Posterior cingulate gyrus (tissue), 11 donors: Measurements from ENCODE around the gene ZNF503.
A peak's percentile ranks its signal among the peaks of the same experiment; 100 is the strongest.
"Not testable (repeated sequence)": the region's sequence is repeated elsewhere in the genome, so short reads cannot be mapped to it uniquely, and the experiment has no call there.

Source experiments
- DNase-seq, 10 donors: peaks; one replicate each; pipeline versions ENCODE4 v3.0.0 to v3.0.0-alpha.2; 2020 to 2021; ENCODE audit warnings: mixed read lengths in 3 of 10
- intact Hi-C: fragments of 100-400 bp; cut with DNase I; formaldehyde crosslinking; loops from one replicate; pipeline ENCODE4 v1.15.1; 2023

The ZNF503 gene

DNA sequence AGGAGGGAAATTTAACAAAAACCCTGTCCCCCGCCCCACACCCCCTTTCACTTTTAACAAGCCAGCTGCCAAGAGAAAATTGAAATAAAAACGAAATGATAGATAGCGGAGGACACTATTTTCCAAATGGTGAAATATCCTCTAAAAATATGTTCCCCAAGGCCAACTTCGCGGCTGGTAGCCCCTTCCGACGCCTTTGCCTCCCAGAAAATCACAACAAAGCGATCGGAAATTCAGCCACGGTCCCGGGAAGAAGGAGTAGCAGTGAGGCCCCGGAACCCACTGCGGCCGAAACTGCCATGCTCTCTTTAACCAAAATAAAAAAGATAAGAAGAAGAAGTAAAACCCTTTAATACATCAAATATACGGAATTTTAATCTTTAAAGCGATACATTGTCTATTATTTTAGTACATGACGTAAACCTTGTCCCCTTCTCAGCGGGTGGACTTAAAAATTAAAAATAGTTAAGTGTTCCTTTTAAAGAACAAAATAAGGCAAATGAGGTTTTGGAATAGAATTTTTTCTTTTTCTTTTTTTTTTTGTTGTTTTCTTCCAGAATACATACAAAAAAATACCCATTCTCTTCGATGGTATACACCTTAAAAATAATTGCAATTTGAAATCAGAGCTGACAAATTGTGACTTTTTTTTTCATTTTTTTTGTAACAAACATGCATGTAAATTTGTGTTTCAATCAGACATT lies 3.9 kb downstream of the ZNF503 start:
- intact Hi-C loops: loop anchor here (2.0 kb wide), 1 partner anchor 1149 kb away; no protein-coding TSS in a partner anchor
- DNase-seq: peak in 1 of 10 donors; percentile 60

GRCh38 chr10:75396631-75397495 lies 4.7 kb downstream of the ZNF503 start:
- peak in 1 of 10 donors; percentile 74 for DNase-seq
- intact Hi-C loops: loop anchor here (2.0 kb wide), 1 partner anchor 1150 kb away; no protein-coding TSS in a partner anchor

DNA sequence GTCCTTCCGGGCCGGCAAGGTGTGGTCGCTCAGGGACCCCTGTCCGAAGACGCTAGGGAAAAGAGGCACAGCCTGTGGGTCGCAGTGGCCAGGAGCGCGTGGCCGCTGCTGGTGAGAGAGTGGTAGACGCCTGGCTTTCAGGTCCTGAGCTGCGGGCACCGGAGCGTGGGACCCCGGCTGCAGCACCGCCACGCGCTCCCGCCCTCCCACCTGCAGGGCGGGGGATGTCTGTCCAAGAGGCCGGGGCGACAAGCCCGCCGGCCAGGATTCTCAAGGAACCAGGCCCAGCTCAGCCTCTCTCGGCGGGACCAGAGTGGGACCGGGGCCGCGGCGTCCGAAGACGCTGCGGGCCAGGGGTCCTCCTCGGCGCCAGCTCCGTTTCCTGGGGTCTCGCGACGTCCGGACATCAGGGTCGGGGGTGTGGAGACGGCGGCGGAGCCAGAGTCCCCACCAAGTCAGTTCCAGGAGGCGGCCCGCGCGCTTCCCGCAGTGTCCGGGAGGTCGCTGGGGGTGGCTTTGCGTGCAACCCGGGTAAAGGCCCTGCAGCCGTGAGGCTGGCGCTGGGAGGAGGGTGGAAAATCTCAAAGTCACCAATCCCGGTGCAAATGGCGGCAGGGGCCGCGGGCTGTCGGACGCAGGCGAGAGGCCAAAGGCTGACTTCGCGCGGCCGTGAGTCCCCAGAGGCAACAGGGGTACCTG lies 5.5 kb downstream of the ZNF503 start:
- peak in 1 of 10 donors; percentile 84 for DNase-seq
- intact Hi-C loops: loop anchor here (2.0 kb wide), 1 partner anchor 1151 kb away; no protein-coding TSS in a partner anchor

DNA sequence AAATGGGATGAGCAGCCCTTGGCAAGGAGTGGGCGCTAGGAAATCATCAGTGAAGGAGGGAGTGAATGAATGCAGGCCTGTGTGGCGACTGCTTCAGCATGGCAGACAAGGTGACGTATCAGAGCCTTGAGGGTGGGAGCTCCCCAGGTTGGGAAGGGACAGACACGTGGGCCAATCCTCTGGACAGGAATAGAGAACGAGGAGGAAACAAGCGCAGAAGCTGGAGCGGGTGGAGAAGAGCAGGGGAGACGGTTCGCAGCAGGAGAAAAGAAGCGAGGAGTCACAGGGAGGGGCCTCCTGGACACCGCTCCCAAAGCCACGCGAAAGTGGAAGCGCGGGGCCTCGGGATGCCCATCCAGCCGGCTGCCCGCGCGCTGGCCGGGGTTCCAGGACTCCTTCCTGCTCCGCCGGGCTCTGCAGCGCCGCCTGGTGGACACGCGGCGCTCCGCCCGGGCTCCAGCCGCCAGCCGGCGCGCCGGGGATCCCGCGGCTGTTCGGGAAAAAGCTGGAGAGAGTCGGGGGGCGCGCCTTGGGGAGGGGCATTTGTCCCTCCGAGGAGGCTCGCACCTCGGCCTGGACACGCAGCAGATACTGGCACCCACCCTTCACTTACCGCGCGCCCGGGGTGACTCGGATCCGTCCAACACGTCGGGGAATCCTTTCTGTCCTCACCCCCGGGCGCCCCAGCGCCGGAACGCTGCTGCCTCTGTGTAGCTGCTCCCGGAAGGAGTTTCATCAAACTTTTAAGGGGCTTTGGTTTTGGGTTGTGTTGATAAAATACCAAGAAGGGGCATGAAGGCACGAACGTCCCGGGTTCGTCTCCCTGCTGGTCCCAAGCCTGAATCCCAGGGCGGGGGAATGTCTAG lies 6.3 kb downstream of the ZNF503 start:
- intact Hi-C loops: no loop called here
- DNase-seq: peak in 1 of 10 donors; percentile 71

DNA sequence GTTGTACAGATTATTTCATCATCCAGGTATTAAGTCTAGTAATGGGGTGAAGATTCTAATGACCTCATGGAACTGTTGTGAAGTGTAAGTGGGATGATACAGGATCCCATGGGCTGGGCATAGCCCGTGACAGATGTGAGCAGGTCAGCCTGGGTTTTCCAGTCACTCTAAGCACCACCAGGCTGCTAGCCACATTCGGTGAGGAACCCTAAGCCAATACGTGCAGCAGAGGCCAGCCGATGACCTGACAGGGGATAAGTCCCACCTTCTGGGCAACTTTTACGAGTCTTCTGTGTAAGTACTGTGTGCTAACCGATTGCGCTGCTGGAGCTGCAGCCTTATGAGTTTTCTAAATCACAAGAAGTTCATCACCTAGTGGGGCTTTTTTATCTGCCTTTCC lies 7.3 kb downstream of the ZNF503 start:
- intact Hi-C loops: no loop called here
- no peak for DNase-seq

- no peak for DNase-seq
- intact Hi-C loops: no loop called here
Measured at GRCh38 chr10:75392744-75393143, 8.8 kb downstream of the ZNF503 start.

DNA sequence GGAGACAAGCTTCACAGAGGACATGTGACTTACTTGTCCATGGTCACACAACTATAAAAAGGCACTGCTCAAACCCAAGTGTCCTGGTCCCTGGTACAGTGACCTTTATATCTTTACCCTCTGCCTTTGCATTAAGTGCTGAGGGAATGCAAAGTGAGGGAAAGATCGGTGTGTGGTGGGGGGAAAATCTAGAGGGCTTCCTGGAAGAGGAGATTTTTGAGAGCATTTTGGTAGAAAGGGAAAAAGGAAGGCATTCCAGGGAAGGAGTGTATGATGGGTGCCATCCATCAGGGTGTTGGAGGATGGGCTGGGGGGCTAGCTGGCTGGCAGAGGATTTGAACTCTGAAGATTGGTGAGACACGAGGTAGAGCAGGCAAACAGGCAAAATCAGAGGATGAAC lies 9.3 kb downstream of the ZNF503 start:
- DNase-seq: no peak
- intact Hi-C loops: no loop called here

GRCh38 chr10:75390178-75390577 lies 11.4 kb downstream of the ZNF503 start:
- DNase-seq: no peak
- intact Hi-C loops: no loop called here

DNA sequence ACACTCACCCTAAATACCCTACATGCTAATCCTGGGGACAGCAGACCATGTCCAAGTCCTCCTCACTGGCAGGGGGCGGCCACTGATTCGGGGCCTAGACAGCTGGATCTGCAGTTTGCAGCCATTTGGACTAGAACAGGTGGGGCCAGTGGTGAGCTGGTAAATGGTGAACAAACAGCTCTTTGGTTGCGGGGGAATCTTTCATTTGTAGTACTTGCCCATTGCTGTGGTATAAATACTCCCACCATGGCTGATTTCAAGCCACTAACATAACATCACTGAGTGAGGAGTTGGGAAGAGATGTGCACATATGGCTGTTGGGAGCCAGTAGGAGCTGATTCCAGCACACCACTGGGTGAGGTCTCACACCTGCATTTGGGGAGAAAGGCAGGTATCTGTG lies 13.5 kb downstream of the ZNF503 start:
- no peak for DNase-seq
- intact Hi-C loops: no loop called here

- intact Hi-C loops: no loop called here
- DNase-seq: no peak
Measured at GRCh38 chr10:75386128-75386527, 15.4 kb downstream of the ZNF503 start.

DNA sequence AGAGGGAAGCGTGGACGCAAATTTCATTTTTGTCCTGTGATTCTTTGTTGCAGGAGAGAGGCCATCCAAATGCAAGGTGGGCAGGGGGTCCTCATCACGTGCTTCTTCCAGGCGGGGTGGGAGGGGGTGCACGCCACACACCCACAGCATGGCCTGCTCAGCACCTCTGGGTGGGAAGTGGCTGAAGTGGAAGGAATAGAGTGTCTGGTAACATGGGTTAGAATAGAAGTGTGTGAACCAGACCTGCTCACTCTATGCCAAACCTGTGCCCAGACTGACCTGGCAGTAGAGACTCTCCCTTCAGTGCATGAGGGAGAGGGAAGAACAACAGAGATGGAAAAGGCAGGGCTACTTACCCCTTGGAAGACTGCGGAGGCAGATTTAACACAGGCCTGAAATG lies 21.7 kb downstream of the ZNF503 start:
- intact Hi-C loops: no loop called here
- DNase-seq: peak in 1 of 10 donors; percentile 44

DNA sequence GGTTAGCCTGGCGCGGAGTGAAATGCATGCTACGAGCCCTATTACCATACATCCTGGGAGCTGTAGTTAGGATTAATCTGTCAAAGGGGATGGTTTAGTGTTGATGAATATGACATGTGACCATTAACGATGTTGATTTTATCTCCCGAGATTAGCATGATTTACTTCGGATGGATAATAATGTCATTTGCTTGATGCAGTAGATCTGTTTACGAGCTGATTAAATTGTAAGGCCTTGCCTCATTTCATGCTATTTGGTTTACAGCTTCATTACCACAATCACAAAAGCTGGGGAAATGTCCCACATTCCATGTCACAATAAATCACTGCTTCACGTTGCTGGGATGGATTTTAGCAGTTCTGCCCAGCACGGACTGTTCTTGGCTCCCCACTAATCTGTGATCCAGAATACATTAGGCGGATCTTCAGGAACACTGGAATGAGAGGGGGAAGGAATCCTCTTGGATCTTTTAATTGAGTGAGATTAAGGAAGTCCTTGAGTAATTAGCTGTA lies 22.3 kb downstream of the ZNF503 start:
- intact Hi-C loops: no loop called here
- peak in 1 of 10 donors; percentile 37 for DNase-seq

DNA sequence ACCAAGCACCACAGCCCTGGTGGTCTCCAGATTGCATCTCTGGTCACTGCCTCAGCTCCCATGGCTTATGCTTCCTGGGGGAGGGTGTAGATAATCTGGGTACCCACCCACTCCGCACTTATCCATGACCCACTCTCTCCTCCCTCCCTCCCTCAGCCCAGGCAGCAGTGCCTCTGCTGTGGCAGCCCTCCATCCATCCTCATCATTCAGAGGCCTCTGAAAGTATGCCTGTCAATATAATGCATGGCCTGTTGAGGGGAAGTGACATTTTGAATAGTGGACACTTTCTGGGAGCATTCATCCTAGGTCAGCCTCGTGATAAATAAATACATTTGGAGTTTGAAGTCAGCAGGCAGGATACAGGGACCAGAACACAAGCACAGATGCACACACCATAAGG lies 23.2 kb downstream of the ZNF503 start:
- intact Hi-C loops: no loop called here
- peak in 1 of 10 donors; percentile 11 for DNase-seq

- intact Hi-C loops: no loop called here
- DNase-seq: peak in 1 of 10 donors; percentile 12
Measured at GRCh38 chr10:75377869-75378268, 23.7 kb downstream of the ZNF503 start.

DNA sequence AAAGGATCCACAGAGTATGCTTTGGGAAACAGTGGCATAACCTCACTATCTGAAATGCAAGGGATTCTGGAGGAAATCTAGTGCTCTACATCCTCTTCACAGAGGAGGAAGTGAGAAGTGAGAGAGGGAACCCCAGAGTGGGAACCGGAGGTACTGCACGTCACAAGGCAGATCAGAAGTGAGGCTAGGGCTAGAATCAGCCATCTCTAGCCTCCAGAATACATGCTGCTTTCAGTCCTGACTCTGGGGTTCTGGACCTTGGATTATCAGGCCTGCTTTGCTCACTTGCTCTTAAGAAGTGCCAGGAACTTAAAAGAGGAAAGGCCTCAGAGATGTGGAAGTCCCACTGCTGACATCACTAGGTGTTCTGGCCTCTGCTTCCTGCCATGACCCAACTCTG lies 25.7 kb downstream of the ZNF503 start:
- peak in 2 of 10 donors; percentile 10 to 67 for DNase-seq

DNA sequence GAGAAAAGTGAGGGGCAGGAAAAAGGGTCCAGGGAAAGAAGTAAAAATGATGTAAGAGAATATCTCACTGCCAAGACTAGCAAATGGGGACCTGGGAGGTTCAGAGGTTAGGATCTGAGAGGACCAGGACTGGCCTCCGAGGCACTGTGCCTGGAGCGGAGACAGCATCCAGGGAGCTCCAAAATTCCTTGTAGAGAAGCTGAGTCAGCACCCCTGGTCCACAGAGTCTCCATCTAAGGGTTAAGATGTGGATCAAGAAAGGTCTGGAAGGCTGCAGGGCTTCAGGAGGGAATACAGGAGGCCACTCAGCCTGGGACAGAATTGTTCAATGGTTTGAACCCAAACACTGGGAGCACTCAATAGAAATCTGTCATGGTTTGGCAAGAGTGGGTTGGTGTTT lies 30.6 kb downstream of the ZNF503 start:
- DNase-seq: peak in 1 of 10 donors; percentile 3
- intact Hi-C loops: no loop called here

More for the DNA sequence above, 25.7 kb downstream of the ZNF503 start:
- intact Hi-C loops: no loop called here

DNA sequence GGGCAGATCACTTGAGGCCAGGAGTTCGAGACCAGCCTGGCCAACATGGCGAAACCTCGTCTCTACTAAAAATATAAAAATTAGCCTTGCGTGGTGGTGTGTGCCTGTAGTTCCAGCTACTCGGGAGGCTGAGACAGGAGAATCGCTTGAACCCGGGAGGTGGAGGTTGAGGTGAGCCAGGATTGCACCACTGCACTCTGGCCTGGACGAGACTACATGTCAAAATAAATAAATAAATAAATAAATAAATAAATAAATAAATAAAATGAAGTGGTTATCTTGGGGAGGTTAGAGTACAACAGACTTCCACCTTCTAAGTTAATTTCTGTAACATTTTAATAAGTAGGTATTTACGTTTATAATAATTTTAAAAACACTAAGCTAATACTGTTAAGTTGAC lies 31.7 kb downstream of the ZNF503 start:
- DNase-seq: peak in 1 of 10 donors; percentile 61
- intact Hi-C loops: not testable (repeated sequence)

GRCh38 chr10:75367901-75368300 lies 33.7 kb downstream of the ZNF503 start:
- intact Hi-C loops: no loop called here

DNA sequence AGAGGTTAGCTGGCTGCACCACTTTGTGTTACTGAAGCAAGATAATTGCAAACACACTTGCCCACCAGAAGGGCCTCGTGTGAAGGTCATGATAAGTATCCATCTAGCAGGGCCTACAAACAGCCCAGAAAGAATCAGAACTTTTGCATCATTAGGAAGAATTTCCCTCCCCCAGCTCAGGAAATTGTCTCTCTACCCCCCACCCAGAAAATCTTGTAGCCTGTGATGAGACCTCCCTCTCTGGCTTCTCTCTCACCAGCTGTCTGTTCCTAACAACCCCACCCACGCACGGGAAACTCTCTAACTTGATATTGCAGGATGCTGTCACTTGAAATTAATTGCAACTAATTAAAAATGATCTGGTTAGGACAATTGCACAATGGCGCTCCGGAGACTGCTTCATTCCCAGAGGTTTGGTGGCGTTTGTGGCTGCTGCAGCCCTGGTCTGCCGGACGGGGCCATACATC lies 34.5 kb downstream of the ZNF503 start:
- DNase-seq: peak in 1 of 10 donors; percentile 36

More at GRCh38 chr10:75367901-75368300, 33.7 kb downstream of the ZNF503 start:
- DNase-seq: no peak

More for the DNA sequence above, 34.5 kb downstream of the ZNF503 start:
- intact Hi-C loops: no loop called here
